NCI-H2107 treated with DMSO at 0.1 percent for 48 hours (cell line): Measurements from ENCODE around the gene U2AF1.
"Not testable (repeated sequence)": the region's sequence is repeated elsewhere in the genome, so short reads cannot be mapped to it uniquely, and the experiment has no call there.

Source experiments
- DNase-seq: peaks from one replicate; lab custom pipeline; 2025; ENCODE audit not compliant: unreplicated experiment; lab: John Stamatoyannopoulos, UW

Gene U2AF1

GRCh38 chr21:43082587-43083300 lies 24.6 kb downstream of the U2AF1 start:
- DNase-seq, result not testable (repeated sequence)

- not testable (repeated sequence) for DNase-seq
These were observed 30.7 kb downstream of the U2AF1 start for GRCh38 chr21:43076643-43077042.

GRCh38 chr21:43076023-43076637 lies 31.2 kb downstream of the U2AF1 start:
- not testable (repeated sequence) for DNase-seq

GRCh38 chr21:43075170-43076022 lies 32.0 kb downstream of the U2AF1 start, which contains the start of gene CBS:
CBS (minus strand) TSS chr21:43075835; CDS start chr21:43072193, 3,642 bp downstream.
- not testable (repeated sequence) for DNase-seq

GRCh38 chr21:43074401-43075169 lies 32.8 kb downstream of the U2AF1 start:
- not testable (repeated sequence) for DNase-seq

GRCh38 chr21:43072742-43073141 lies 34.6 kb downstream of the U2AF1 start:
- DNase-seq, result not testable (repeated sequence)

- DNase-seq, result not testable (repeated sequence)
These were observed 37.7 kb downstream of the U2AF1 start for GRCh38 chr21:43069682-43070081.

- DNase-seq, result not testable (repeated sequence)
These were observed 39.3 kb downstream of the U2AF1 start for GRCh38 chr21:43068065-43068464.

- not testable (repeated sequence) for DNase-seq
These were observed 40.7 kb downstream of the U2AF1 start for GRCh38 chr21:43066690-43067089.

- DNase-seq, result not testable (repeated sequence)
These were observed 41.4 kb downstream of the U2AF1 start for GRCh38 chr21:43065991-43066390.

- DNase-seq, result not testable (repeated sequence)
These were observed 43.0 kb downstream of the U2AF1 start for GRCh38 chr21:43064265-43064917.

GRCh38 chr21:43062955-43063664 lies 44.3 kb downstream of the U2AF1 start:
- DNase-seq, result not testable (repeated sequence)

- not testable (repeated sequence) for DNase-seq
These were observed 54.3 kb downstream of the U2AF1 start for GRCh38 chr21:43053112-43053511.

GRCh38 chr21:43045876-43046821 lies 61.2 kb downstream of the U2AF1 start:
- not testable (repeated sequence) for DNase-seq

- DNase-seq, result not testable (repeated sequence)
These were observed 62.0 kb downstream of the U2AF1 start for GRCh38 chr21:43045165-43045875.

GRCh38 chr21:43044547-43044946 lies 62.8 kb downstream of the U2AF1 start:
- not testable (repeated sequence) for DNase-seq

GRCh38 chr21:43043291-43043690 lies 64.1 kb downstream of the U2AF1 start:
- DNase-seq, result not testable (repeated sequence)
